Tibial nerve (tissue), 4 donors: ENCODE data around the gene BCDIN3D. TPM values are rescaled to one million over a fixed set of nuclear protein-coding genes. Genes with fewer than 3 reads are reported as not detected.

ENCODE experiments used
- DNase-seq, 2 donors: peaks; one replicate each; pipeline ENCODE4 v3.0.0-alpha.2; 2019; ENCODE audit warnings: low spot score in 2 of 2
- H3K27ac ChIP-seq, 4 donors: fragments of 200-600 bp; sonication (generic) in 3 of 4; one replicate each; pipeline ENCODE4 v1.5.1; 2017 to 2019; ENCODE audit warnings: mild to moderate bottlenecking in 1 of 4
- H3K27me3 ChIP-seq, 2 donors: fragments of 200-600 bp; sonication (generic) in 1 of 2; one replicate each; pipeline versions ENCODE4 v1.5.1 to v1.6.0; 2017 to 2019
- H3K36me3 ChIP-seq, 3 donors: fragments of 200-600 bp; sonication (generic); one replicate each; pipeline ENCODE4 v1.5.1; 2018 to 2019
- H3K4me1 ChIP-seq, 4 donors: fragments of 200-600 bp; sonication (generic) in 3 of 4; one replicate each; pipeline ENCODE4 v1.5.1; 2017 to 2019
- H3K4me3 ChIP-seq, 4 donors: fragments of 200-600 bp; sonication (generic) in 3 of 4; one replicate each; pipeline ENCODE4 v1.5.1; 2017 to 2019; ENCODE audit warnings: mild to moderate bottlenecking in 1 of 4, moderate library complexity in 1 of 4
- H3K9me3 ChIP-seq, 4 donors: fragments of 200-600 bp; sonication (generic) in 3 of 4; one replicate each; pipeline ENCODE4 v1.5.1; 2017 to 2019
- CTCF ChIP-seq, 5 experiments: fragments of 200-600 bp in 3 of 5; fragments of 450-650 bp in 2 of 5; sonication (generic) in 3 of 5; IDR thresholded peaks; one replicate each; pipeline ENCODE4 v1.5.1; 2016 to 2019; ENCODE audit warnings: antibody characterized with exemption in 5 of 5, mild to moderate bottlenecking in 3 of 5, moderate library complexity in 2 of 5
- EP300 ChIP-seq, 2 donors: sonication (generic); formaldehyde crosslinking; IDR thresholded peaks; one replicate each; pipeline ENCODE4 v1.6.1; 2017; ENCODE audit warnings: antibody characterized with exemption in 2 of 2, mild to moderate bottlenecking in 1 of 2
- POLR2A ChIP-seq, 2 donors: fragments of 450-650 bp; IDR thresholded peaks; one replicate each; pipeline ENCODE4 v1.6.1; 2017; ENCODE audit warnings: antibody characterized with exemption in 2 of 2, mild to moderate bottlenecking in 2 of 2, moderate library complexity in 2 of 2
- WGBS, 2 donors: methylation state at CpG; one replicate each; pipeline ENCODE4 v1.1.5; 2018; 5-methylcytosine and 5-hydroxymethylcytosine counted together
- total RNA-seq, 4 donors: library from RNA; depleted of rRNA; stranded (reverse); fragments of >200 nt; gene quantifications; one replicate each; pipeline ENCODE4 v1.1.0, GENCODE V29; 2016

BCDIN3D gene
- total RNA-seq, 4 donors from 2014 or later = 1.2 to 4.2 (median 2.5) TPM

- Histone ChIP-seq H3K27ac (peak overlapping the region; percentile 87 to 96 (median 92)), H3K9me3 (no peaks in the 10 kb centered on the region), H3K4me1 (peaks cover 0 to 59% (median 44%) of the 10 kb centered on the region in 4 donors), H3K4me3 (peak overlapping the region; percentile 83 to 94 (median 88)), H3K27me3 (no peaks in the 10 kb centered on the region), H3K36me3 (peaks cover 0 to 4% (median 0%) of the 10 kb centered on the region in 3 donors)
- 0 to 1% methylated on average over 28 to 38 of the region's 38 CpGs for WGBS, 2 donors
- TF ChIP-seq CTCF (IDR thresholded peaks at IDR 0.05) = no peak
- no peak for TF ChIP-seq POLR2A (IDR thresholded peaks at IDR 0.05)
- TF ChIP-seq EP300 (IDR thresholded peaks at IDR 0.05) = no peak
- DNase-seq = peak in 1 of 2 donors; percentile 35
These were observed 15.4 kb downstream of the BCDIN3D start for GRCh38 chr12:49827401-49828099.

GRCh38 chr12:49827051-49827400 is 15.9 kb downstream of the BCDIN3D start:
- 26 to 28% methylated on average over 6 of the region's 6 CpGs for WGBS, 2 donors
- no peaks in the 10 kb centered on the region for H3K27me3 ChIP-seq
- TF ChIP-seq CTCF (IDR thresholded peaks at IDR 0.05) (no peak), POLR2A (IDR thresholded peaks at IDR 0.05) (no peak), EP300 (IDR thresholded peaks at IDR 0.05) (no peak)
- no peaks in the 10 kb centered on the region for H3K9me3 ChIP-seq
- H3K4me3 ChIP-seq = peak overlapping the region; percentile 83 to 94 (median 88)
- H3K27ac ChIP-seq = peak overlapping the region; percentile 87 to 96 (median 92)
- no peak for DNase-seq
- peaks cover 0 to 9% (median 0%) of the 10 kb centered on the region in 3 donors for H3K36me3 ChIP-seq
- H3K4me1 ChIP-seq = peaks cover 0 to 65% (median 44%) of the 10 kb centered on the region in 4 donors

- H3K27ac ChIP-seq = peak overlapping the region in 3 of 4 donors; percentile 87 to 96 (median 95)
These were observed 16.9 kb downstream of the BCDIN3D start for GRCh38 chr12:49825971-49826421.

GRCh38 chr12:49825360-49825970 is 17.4 kb downstream of the BCDIN3D start:
- H3K4me3 ChIP-seq = peak overlapping the region in 2 of 4 donors; percentile 1 to 91
- H3K27ac ChIP-seq = peak overlapping the region; percentile 38 to 96 (median 91)
- no peak for TF ChIP-seq POLR2A (IDR thresholded peaks at IDR 0.05)
- TF ChIP-seq EP300 (IDR thresholded peaks at IDR 0.05) = no peak
- TF ChIP-seq CTCF (IDR thresholded peaks at IDR 0.05) = no peak
- DNase-seq = no peak
- H3K9me3 ChIP-seq = no peaks in the 10 kb centered on the region
- 21 to 31% methylated on average over 5 of the region's 5 CpGs for WGBS, 2 donors
- H3K36me3 ChIP-seq = peaks cover 0 to 9% (median 0%) of the 10 kb centered on the region in 3 donors
- peaks cover 0 to 80% (median 44%) of the 10 kb centered on the region in 4 donors for H3K4me1 ChIP-seq
- no peaks in the 10 kb centered on the region for H3K27me3 ChIP-seq

More at GRCh38 chr12:49825971-49826421, 16.9 kb downstream of the BCDIN3D start:
- H3K4me1 ChIP-seq = peaks cover 0 to 75% (median 44%) of the 10 kb centered on the region in 4 donors
- peak overlapping the region in 2 of 4 donors; percentile 2 to 91 for H3K4me3 ChIP-seq
- peaks cover 0 to 9% (median 0%) of the 10 kb centered on the region in 3 donors for H3K36me3 ChIP-seq
- no peaks in the 10 kb centered on the region for H3K9me3 ChIP-seq
- no peak for DNase-seq
- TF ChIP-seq EP300 (IDR thresholded peaks at IDR 0.05) (no peak), CTCF (IDR thresholded peaks at IDR 0.05) (no peak), POLR2A (IDR thresholded peaks at IDR 0.05) (no peak)
- WGBS, 2 donors = 40 to 44% methylated on average over 3 to 4 of the region's 4 CpGs
- H3K27me3 ChIP-seq = no peaks in the 10 kb centered on the region

GRCh38 chr12:49824895-49825294 is 18.0 kb downstream of the BCDIN3D start:
- H3K9me3 ChIP-seq = no peaks in the 10 kb centered on the region
- no peaks in the 10 kb centered on the region for H3K27me3 ChIP-seq
- H3K27ac ChIP-seq = peak overlapping the region in 3 of 4 donors; percentile 42 to 96 (median 95)
- TF ChIP-seq CTCF (IDR thresholded peaks at IDR 0.05) = no peak
- no peak for TF ChIP-seq POLR2A (IDR thresholded peaks at IDR 0.05)
- peak in 1 of 2 donors; percentile 40 for TF ChIP-seq EP300 (IDR thresholded peaks at IDR 0.05)
- peaks cover 0 to 9% (median 0%) of the 10 kb centered on the region in 3 donors for H3K36me3 ChIP-seq
- WGBS, 2 donors = 48 to 60% methylated on average over 4 of the region's 4 CpGs
- H3K4me3 ChIP-seq = peak overlapping the region in 1 of 4 donors; percentile 1
- DNase-seq = no peak
- H3K4me1 ChIP-seq = peaks cover 0 to 84% (median 44%) of the 10 kb centered on the region in 4 donors
